ENCODE results near the gene VARS1. TPM values are rescaled to one million over a fixed set of nuclear protein-coding genes. Genes with fewer than 3 reads are reported as not detected.
A peak's percentile ranks its signal among the peaks of the same experiment; 100 is the strongest.
"Not testable (repeated sequence)": the region's sequence is repeated elsewhere in the genome, so short reads cannot be mapped to it uniquely, and the experiment has no call there.

VARS1 gene
- total RNA-seq, 6 donors from 2014 or later: 21.2 to 67.8 (median 39.7) TPM

- H3K27me3 ChIP-seq: no peaks in the 10 kb centered on the region
- DNase-seq (no peak), ATAC-seq (ENCODE audit: low FRiP score in 2 of 2) (no peak)
- TF ChIP-seq POLR2AphosphoS5 (IDR thresholded peaks at IDR 0.05) (no peak), CTCF (IDR thresholded peaks at IDR 0.05) (no peak), EP300 (IDR thresholded peaks at IDR 0.05) (no peak), POLR2A (IDR thresholded peaks at IDR 0.05) (no peak)
- H3K27ac ChIP-seq: peak overlapping the region; percentile 87 to 98 (median 95)
- peaks cover 0 to 30% (median 11%) of the 10 kb centered on the region in 4 donors for H3K36me3 ChIP-seq
- 26 to 34% methylated on average over 7 of the region's 7 CpGs for WGBS, 2 donors
- peaks cover 9 to 28% (median 17%) of the 10 kb centered on the region in 4 donors for H3K4me1 ChIP-seq
- H3K9me3 ChIP-seq: no peaks in the 10 kb centered on the region
- H3K4me3 ChIP-seq: peak overlapping the region in 3 of 4 donors; percentile 62 to 100 (median 97)
These were observed 1.2 kb downstream of the VARS1 start for GRCh38 chr6:31794294-31794865.

- Histone ChIP-seq H3K36me3 (peaks cover 0 to 32% (median 12%) of the 10 kb centered on the region in 4 donors), H3K27ac (peak overlapping the region in 1 of 4 donors; percentile 95), H3K4me1 (peaks cover 9 to 28% (median 17%) of the 10 kb centered on the region in 4 donors)
- not testable (repeated sequence) for H3K9me3 ChIP-seq; DNase-seq; H3K27me3 ChIP-seq; ATAC-seq (ENCODE audit: low FRiP score in 2 of 2); H3K4me3 ChIP-seq
- WGBS, 2 donors: 89 to 93% methylated on average over 6 of the region's 6 CpGs
These were observed 1.7 kb downstream of the VARS1 start for GRCh38 chr6:31793927-31794245.

- H3K4me3 ChIP-seq: no peak overlapping the region
- H3K27ac ChIP-seq: peak overlapping the region in 1 of 4 donors; percentile 5
- peaks cover 0 to 27% (median 12%) of the 10 kb centered on the region in 4 donors for H3K36me3 ChIP-seq
- H3K4me1 ChIP-seq: peaks cover 9 to 28% (median 17%) of the 10 kb centered on the region in 4 donors
- no peaks in the 10 kb centered on the region for H3K27me3 ChIP-seq
- DNase-seq (peak in 1 of 2 donors; percentile 65), ATAC-seq (ENCODE audit: low FRiP score in 2 of 2) (no peak)
- no peak for TF ChIP-seq POLR2A (IDR thresholded peaks at IDR 0.05)
- TF ChIP-seq POLR2AphosphoS5 (IDR thresholded peaks at IDR 0.05): no peak
- no peak for TF ChIP-seq EP300 (IDR thresholded peaks at IDR 0.05)
- TF ChIP-seq CTCF (IDR thresholded peaks at IDR 0.05): no peak
- no peaks in the 10 kb centered on the region for H3K9me3 ChIP-seq
- WGBS, 2 donors: 89 to 95% methylated on average over 7 to 12 of the region's 12 CpGs
These were observed 2.8 kb downstream of the VARS1 start for GRCh38 chr6:31792761-31793171.

- Histone ChIP-seq H3K9me3 (no peaks in the 10 kb centered on the region), H3K27me3 (no peaks in the 10 kb centered on the region), H3K36me3 (peaks cover 0 to 32% (median 12%) of the 10 kb centered on the region in 4 donors), H3K27ac (peak overlapping the region in 1 of 4 donors; percentile 21), H3K4me1 (peaks cover 9 to 28% (median 17%) of the 10 kb centered on the region in 4 donors), H3K4me3 (no peak overlapping the region)
- ATAC-seq (ENCODE audit: low FRiP score in 2 of 2) (no peak), DNase-seq (no peak)
- 80 to 92% methylated on average over 3 of the region's 3 CpGs for WGBS, 2 donors
- TF ChIP-seq POLR2A (IDR thresholded peaks at IDR 0.05): no peak
- no peak for TF ChIP-seq EP300 (IDR thresholded peaks at IDR 0.05)
- no peak for TF ChIP-seq POLR2AphosphoS5 (IDR thresholded peaks at IDR 0.05)
- no peak for TF ChIP-seq CTCF (IDR thresholded peaks at IDR 0.05)
These were observed 3.5 kb downstream of the VARS1 start for GRCh38 chr6:31792090-31792374.

GRCh38 chr6:31791324-31792089 is 4.0 kb downstream of the VARS1 start:
- Histone ChIP-seq H3K9me3 (no peaks in the 10 kb centered on the region), H3K27ac (peak overlapping the region in 1 of 4 donors; percentile 21), H3K4me3 (no peak overlapping the region), H3K27me3 (no peaks in the 10 kb centered on the region), H3K36me3 (peaks cover 0 to 34% (median 12%) of the 10 kb centered on the region in 4 donors), H3K4me1 (peaks cover 9 to 28% (median 17%) of the 10 kb centered on the region in 4 donors)
- ATAC-seq (ENCODE audit: low FRiP score in 2 of 2): no peak
- no peak for DNase-seq
- TF ChIP-seq EP300 (IDR thresholded peaks at IDR 0.05): no peak
- peak in 5 of 6 experiments; percentile 11 to 37 (median 33) for TF ChIP-seq CTCF (IDR thresholded peaks at IDR 0.05)
- TF ChIP-seq POLR2AphosphoS5 (IDR thresholded peaks at IDR 0.05): no peak
- TF ChIP-seq POLR2A (IDR thresholded peaks at IDR 0.05): no peak
- WGBS, 2 donors: 70 to 71% methylated on average over 12 of the region's 12 CpGs

All from upper lobe of left lung (tissue), 6 donors.